ENCODE data around the gene TYK2. TPM values are rescaled to one million over a fixed set of nuclear protein-coding genes. Genes with fewer than 3 reads are reported as not detected.

The TYK2 gene
- total and polyA plus RNA-seq, 2 of the 13 experiments (the other 11 are each of a cell fraction or from before 2014, with no cell fraction given) = 38.8 to 60.1 TPM

DNA sequence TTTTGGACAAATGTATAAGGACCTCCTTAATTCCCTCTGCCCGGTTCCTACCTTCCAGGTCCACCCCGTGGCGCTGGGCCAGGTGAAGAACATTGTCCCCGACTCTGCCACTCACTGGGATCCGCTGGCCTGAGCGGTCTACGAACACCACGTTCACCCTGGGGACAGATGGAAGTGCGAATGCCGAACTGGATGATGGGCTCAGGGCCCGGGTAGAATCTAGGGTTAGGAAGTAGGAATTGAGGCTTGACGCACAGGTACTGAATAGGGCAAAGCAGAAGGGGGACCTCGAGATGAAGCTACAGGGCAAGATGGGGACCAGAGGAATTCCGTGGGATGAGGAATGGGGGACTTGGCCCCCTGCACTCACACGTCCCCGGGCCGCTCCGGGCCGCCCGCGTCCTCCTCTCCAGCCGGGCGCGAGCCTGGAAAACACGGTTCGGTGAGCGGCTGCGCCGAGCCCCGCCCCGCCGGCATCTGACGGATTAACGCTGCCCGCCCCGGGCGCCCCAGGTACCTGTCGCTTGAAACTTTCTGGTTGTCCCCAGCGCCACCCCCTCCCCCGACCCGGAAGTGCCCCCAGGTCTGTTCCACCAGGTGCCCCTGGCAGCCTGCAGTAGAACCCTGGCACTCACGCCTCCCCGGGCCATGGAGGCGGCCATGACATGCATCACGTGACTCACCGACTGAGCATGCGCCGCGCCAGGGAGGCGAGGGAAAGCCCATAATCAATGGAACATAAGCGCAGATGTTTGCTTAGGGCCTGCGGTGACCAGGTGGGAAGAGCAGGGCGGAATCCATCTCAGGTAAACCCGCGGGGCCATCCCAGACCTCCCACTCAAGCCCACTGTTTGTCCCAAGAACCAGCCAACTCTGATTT, 64.8 kb downstream of the TYK2 start, which contains the start of gene FDX2 (continued):
- peak; percentile 50; the same call in 1 of the 2 replicates for TF ChIP-seq KDM4B (CRISPR knock-in tag; IDR thresholded peaks at IDR 0.05)
- TF ChIP-seq ASH2L (IDR thresholded peaks at IDR 0.05; ENCODE audit: insufficient read length, low read depth, low read length) = peak; percentile 94
- TF ChIP-seq, protein P1, sequence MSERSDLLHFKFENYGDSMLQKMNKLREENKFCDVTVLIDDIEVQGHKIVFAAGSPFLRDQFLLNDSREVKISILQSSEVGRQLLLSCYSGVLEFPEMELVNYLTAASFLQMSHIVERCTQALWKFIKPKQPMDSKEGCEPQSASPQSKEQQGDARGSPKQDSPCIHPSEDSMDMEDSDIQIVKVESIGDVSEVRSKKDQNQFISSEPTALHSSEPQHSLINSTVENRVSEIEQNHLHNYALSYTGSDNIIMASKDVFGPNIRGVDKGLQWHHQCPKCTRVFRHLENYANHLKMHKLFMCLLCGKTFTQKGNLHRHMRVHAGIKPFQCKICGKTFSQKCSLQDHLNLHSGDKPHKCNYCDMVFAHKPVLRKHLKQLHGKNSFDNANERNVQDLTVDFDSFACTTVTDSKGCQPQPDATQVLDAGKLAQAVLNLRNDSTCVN (CRISPR knock-in tag; IDR thresholded peaks at IDR 0.05; ENCODE audit: borderline replicate concordance) = peak; percentile 47; the same call in 1 of the 2 replicates
- TF ChIP-seq ZBTB20 (CRISPR knock-in tag; IDR thresholded peaks at IDR 0.05; ENCODE audit: borderline replicate concordance, low read depth) = peak; percentile 27; the same call in 1 of the 2 replicates
- no peak for TF ChIP-seq ZFP36 (IDR thresholded peaks at IDR 0.05; ENCODE audit: borderline replicate concordance, low read depth, low read length, partially characterized antibody)
- TF ChIP-seq ZNF615 (CRISPR knock-in tag; IDR thresholded peaks at IDR 0.05; ENCODE audit: borderline replicate concordance) = no peak
- TF ChIP-seq, protein P2, sequence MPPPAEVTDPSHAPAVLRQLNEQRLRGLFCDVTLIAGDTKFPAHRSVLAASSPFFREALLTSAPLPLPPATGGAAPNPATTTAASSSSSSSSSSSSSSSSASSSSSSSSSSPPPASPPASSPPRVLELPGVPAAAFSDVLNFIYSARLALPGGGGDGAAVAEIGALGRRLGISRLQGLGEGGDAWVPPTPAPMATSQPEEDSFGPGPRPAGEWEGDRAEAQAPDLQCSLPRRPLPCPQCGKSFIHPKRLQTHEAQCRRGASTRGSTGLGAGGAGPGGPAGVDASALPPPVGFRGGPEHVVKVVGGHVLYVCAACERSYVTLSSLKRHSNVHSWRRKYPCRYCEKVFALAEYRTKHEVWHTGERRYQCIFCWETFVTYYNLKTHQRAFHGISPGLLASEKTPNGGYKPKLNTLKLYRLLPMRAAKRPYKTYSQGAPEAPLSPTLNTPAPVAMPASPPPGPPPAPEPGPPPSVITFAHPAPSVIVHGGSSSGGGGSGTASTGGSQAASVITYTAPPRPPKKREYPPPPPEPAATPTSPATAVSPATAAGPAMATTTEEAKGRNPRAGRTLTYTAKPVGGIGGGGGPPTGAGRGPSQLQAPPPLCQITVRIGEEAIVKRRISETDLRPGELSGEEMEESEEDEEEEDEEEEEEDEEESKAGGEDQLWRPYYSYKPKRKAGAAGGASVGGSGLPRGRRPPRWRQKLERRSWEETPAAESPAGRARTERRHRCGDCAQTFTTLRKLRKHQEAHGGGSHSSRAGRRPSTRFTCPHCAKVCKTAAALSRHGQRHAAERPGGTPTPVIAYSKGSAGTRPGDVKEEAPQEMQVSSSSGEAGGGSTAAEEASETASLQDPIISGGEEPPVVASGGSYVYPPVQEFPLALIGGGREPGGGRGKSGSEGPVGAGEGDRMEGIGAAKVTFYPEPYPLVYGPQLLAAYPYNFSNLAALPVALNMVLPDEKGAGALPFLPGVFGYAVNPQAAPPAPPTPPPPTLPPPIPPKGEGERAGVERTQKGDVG (CRISPR knock-in tag; IDR thresholded peaks at IDR 0.05; ENCODE audit: borderline replicate concordance) = no peak
- TF ChIP-seq, protein P3, sequence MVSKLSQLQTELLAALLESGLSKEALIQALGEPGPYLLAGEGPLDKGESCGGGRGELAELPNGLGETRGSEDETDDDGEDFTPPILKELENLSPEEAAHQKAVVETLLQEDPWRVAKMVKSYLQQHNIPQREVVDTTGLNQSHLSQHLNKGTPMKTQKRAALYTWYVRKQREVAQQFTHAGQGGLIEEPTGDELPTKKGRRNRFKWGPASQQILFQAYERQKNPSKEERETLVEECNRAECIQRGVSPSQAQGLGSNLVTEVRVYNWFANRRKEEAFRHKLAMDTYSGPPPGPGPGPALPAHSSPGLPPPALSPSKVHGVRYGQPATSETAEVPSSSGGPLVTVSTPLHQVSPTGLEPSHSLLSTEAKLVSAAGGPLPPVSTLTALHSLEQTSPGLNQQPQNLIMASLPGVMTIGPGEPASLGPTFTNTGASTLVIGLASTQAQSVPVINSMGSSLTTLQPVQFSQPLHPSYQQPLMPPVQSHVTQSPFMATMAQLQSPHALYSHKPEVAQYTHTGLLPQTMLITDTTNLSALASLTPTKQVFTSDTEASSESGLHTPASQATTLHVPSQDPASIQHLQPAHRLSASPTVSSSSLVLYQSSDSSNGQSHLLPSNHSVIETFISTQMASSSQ (IDR thresholded peaks at IDR 0.05; ENCODE audit: low read depth) = no peak
- TF ChIP-seq, protein P3 (CRISPR knock-in tag; IDR thresholded peaks at IDR 0.05; ENCODE audit: borderline replicate concordance) = peak; percentile 43; the same call in 1 of the 2 replicates
- TF ChIP-seq ZNF136 (CRISPR knock-in tag; IDR thresholded peaks at IDR 0.05; ENCODE audit: low read depth) = no peak
- TF ChIP-seq, protein P4, sequence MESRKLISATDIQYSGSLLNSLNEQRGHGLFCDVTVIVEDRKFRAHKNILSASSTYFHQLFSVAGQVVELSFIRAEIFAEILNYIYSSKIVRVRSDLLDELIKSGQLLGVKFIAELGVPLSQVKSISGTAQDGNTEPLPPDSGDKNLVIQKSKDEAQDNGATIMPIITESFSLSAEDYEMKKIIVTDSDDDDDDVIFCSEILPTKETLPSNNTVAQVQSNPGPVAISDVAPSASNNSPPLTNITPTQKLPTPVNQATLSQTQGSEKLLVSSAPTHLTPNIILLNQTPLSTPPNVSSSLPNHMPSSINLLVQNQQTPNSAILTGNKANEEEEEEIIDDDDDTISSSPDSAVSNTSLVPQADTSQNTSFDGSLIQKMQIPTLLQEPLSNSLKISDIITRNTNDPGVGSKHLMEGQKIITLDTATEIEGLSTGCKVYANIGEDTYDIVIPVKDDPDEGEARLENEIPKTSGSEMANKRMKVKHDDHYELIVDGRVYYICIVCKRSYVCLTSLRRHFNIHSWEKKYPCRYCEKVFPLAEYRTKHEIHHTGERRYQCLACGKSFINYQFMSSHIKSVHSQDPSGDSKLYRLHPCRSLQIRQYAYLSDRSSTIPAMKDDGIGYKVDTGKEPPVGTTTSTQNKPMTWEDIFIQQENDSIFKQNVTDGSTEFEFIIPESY (CRISPR knock-in tag; IDR thresholded peaks at IDR 0.05) = peak; percentile 41; the same call in 1 of the 2 replicates
- TF ChIP-seq ZNF382 (CRISPR knock-in tag; IDR thresholded peaks at IDR 0.05; ENCODE audit: borderline replicate concordance) = no peak
- peak; percentile 67 for TF ChIP-seq ERF (CRISPR knock-in tag; IDR thresholded peaks at IDR 0.05)
- TF ChIP-seq, protein P5, sequence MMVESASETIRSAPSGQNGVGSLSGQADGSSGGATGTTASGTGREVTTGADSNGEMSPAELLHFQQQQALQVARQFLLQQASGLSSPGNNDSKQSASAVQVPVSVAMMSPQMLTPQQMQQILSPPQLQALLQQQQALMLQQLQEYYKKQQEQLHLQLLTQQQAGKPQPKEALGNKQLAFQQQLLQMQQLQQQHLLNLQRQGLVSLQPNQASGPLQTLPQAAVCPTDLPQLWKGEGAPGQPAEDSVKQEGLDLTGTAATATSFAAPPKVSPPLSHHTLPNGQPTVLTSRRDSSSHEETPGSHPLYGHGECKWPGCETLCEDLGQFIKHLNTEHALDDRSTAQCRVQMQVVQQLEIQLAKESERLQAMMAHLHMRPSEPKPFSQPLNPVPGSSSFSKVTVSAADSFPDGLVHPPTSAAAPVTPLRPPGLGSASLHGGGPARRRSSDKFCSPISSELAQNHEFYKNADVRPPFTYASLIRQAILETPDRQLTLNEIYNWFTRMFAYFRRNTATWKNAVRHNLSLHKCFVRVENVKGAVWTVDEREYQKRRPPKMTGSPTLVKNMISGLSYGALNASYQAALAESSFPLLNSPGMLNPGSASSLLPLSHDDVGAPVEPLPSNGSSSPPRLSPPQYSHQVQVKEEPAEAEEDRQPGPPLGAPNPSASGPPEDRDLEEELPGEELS (CRISPR knock-in tag; IDR thresholded peaks at IDR 0.05) = no peak
